HG03575 (cell line): ENCODE data around the gene PPARG.

Experiments
- ATAC-seq: cut with Tn5 transposase; IDR thresholded peaks from one replicate; pipeline ENCODE4 v1.9.1; 2021; ENCODE audit not compliant: unreplicated experiment, insufficient number of reproducible peaks, low FRiP score; ENCODE audit errors: extremely low read depth

The PPARG gene

GRCh38 chr3:12394569-12395271 lies 105.8 kb downstream of the PPARG start:
- ATAC-seq, result no peak

- ATAC-seq, result peak; percentile 92
Measured at GRCh38 chr3:12395349-12396012, 106.6 kb downstream of the PPARG start.

GRCh38 chr3:12396471-12396870 lies 107.6 kb downstream of the PPARG start:
- no peak for ATAC-seq

DNA sequence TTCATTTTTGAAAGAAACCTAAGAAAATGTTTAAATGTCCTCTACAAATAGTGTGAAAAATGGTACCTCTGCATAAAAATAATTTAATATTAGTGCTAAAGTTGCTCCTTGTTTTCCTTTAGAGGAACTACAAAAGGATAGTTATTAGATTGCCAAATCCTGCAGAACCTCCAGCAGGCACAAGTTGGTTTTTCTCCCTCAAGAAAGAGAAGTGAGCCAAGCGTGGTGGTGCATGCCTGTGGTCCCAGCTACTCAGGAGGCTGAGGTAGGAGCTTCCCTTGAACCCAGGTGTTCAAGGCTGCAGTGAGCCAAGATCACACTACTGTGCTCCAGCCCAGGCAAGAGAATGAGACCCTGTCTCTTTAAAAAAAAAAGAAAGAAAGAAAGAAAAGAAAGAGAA lies 110.4 kb downstream of the PPARG start:
- ATAC-seq, result no peak

- no peak for ATAC-seq
Measured at GRCh38 chr3:12400616-12401194, 111.8 kb downstream of the PPARG start.

DNA sequence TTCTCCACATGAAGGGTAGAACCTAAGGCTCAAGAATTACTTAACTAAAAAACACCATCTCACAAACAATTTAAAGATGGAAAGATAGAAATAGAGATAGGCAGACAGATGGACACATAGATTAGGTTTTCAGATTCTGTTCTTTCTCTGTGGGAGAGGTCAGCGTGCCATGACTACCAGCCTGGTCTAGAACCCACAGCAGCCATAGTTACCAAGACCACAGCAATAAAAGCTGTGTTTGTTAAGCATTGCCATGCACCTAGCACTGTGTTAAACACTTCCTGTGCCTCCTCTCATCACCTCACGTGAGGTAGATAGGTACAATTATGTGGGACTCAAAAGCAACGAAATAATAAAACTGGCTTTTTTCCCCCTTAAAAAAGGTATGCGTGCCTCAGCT lies 112.3 kb downstream of the PPARG start:
- ATAC-seq, result no peak

DNA sequence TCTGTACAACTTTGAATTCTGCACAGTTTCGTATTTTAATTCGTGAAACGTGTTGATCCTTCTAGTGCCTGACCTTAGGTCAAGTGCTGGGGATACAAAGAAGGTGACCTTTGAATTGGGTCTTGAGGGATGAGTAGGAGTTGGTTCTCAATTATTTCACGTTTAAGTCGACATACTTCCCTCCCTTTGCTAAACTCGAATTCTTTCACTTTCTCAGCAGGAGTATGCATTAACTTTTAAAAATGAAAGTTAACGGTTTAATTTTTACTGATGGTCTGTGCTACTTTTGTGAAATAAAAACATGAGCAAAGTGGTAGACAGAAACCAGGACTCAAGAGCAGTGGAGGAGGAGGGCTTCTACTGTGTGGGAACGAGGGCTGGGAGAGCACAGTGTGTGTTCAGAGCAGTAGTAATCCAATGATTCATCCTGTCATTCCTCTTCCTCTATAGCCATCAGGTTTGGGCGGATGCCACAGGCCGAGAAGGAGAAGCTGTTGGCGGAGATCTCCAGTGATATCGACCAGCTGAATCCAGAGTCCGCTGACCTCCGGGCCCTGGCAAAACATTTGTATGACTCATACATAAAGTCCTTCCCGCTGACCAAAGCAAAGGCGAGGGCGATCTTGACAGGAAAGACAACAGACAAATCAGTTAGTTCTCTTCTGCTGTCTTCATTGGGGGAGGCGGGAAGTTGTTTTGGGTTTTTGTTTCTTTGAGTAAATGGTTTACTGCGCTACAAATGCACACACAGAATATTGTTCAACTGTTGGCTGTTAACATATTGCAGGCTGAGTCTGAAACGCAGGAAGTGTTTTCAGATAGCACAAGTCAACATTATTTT lies 116.8 kb downstream of the PPARG start:
- no peak for ATAC-seq

DNA sequence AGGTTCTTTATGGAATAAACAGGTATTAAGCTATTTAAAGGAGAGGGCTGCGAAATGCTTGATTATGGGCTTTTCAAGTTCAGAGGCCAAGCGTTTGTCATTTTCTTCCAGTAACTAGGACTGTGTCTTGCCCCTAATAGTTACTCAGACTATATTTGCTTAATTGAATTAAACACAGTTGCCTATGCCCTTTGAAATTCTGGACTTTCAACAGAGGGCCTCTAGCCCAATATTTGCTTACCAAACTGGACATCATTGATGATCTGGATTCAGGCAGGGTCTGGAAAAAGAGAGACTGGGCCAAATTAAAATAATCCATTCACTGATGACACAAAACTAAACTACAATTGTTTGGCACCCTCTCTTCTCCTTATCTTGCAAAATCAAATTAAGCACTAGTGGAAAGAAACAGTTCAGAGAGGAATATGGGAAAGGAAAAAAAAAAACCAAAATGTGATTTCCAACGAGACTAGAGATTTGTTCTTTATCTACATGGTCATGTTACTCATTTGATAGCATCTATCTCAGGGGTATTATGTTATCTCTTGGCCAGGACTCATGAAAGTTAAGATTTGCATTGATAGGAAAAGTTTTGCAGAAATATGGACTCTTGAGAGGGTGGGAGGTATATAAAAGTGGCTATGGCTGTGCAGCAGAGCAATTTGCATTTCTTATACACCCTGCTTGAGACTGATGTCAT lies 120.3 kb downstream of the PPARG start:
- no peak for ATAC-seq

DNA sequence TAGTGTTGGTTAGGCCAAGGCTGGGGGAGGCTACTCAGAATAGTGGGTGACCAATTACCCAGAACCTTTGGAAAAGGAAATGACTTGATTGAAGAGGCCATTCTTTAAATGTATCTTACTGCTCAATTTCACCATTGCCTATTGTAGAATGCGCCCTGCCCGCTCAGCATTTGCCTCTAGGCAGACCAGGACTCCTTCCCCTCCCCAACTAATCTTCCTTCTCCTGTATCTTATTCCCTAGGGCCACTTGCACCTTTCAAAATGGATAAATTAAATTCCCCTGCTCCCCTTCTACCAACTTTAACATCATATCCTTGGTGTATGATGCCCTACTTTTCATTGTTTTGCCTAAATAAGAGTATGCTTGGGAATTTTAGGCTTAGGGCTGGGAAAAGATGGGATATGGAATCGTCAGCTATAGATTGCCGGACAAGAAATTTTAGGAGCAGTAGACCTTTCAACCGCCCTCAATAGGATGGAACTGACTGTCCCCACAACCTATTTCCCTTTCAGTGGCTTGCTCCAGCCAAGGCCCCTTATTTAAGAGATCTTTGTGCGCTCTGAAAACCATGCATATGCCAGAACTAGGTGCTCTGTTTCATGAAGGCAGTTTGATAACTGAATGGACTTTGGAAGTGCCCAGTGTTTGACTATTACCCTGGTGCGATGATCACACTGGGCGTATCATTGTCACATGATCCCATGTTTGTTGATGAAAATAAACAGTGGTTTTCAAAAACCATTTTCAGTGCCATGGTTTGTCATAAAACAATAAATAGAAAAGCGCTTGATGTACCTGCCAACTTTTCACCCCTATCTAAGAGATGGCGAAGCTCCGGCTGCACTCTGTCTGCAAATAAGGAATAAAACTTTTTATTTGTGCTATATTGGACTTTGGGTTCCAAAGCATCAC lies 121.1 kb downstream of the PPARG start:
- no peak for ATAC-seq

- no peak for ATAC-seq
Measured at GRCh38 chr3:12413721-12414255, 124.9 kb downstream of the PPARG start.

GRCh38 chr3:12415014-12415680 lies 126.3 kb downstream of the PPARG start:
- no peak for ATAC-seq

DNA sequence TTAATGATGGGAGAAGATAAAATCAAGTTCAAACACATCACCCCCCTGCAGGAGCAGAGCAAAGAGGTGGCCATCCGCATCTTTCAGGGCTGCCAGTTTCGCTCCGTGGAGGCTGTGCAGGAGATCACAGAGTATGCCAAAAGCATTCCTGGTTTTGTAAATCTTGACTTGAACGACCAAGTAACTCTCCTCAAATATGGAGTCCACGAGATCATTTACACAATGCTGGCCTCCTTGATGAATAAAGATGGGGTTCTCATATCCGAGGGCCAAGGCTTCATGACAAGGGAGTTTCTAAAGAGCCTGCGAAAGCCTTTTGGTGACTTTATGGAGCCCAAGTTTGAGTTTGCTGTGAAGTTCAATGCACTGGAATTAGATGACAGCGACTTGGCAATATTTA lies 127.9 kb downstream of the PPARG start:
- no peak for ATAC-seq

DNA sequence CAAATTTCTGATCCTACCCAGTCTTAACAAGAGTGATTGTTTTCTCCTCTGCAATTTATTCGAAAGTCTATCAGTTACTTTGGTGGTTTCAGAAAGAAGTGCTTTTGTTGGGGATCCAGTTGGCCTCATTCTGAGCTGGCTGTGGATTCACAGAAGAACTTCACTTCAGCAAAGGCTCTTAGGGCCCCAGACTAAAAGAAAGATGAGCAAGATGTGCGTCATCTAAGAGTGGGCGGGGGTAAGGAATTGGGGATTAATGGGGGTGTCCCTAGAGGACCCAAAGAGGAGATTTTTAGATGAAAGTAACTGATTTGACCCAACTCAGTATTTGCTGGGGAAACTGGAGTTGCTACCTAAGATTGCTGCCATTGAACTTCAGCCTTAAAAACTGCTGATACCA lies 131.5 kb downstream of the PPARG start:
- no peak for ATAC-seq

DNA sequence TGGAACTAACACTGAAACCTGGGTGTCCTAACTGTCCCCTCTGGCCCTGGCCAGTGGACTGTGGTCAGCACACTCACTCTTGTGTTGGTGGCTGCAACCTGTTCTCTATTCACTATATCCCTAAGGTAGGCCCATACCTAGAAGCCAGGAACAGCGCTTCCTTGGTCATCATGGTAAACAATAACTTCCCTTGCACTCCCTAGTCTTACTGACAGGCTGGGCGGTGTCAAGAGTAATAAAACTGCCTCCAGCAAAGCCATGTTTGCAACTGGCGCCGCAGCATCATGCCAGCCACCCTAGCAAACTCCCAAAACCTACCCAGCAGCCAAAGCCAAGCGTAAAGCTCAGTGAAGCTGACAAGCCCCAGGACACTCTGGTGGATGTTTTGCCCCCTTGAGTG lies 132.3 kb downstream of the PPARG start:
- ATAC-seq, result no peak

- no peak for ATAC-seq
Measured at GRCh38 chr3:12423131-12423530, 134.3 kb downstream of the PPARG start.

DNA sequence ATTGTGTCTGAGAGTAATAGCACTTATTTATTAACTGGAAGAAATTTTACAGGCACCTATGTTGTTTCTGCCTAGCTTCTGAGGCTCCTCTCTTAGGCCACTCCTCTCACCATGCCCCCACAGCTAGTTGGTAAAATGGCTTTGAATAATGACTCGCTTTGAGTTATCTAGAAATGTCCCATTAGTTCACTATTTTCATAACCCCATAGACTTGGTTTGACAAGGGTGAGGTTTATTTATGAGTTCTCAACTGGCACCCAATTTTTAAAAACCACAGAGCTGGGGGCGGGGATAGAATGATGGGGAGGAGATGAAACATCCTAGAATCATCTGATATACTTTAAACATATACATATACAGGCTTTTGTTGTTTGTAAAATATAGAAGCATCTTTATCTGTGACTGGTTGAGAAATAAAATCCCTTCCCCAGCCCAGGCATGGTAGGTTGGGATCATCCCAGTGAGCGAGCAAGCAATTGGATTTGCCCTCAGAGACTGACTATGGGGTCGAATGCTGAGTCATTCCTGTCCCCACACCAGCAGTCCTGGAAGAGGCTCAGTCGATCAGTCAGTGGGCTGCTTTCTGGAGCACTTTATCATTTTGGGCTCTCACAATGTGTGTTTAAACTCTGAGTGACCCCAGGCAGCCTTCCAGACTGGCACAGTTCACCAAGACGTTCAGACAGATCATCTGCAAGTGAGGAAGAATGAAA lies 135.2 kb downstream of the PPARG start:
- ATAC-seq, result no peak
